ENCODE measurements around the gene SLIRP. TPM values are rescaled to one million over a fixed set of nuclear protein-coding genes. Genes with fewer than 3 reads are reported as not detected.

The SLIRP gene
- 323 to 441 TPM (median 399 TPM) in 5 replicates for total RNA-seq (2022; extraction: Qiagen RNA extraction; ENCODE audit: low read depth)

GRCh38 chr14:77707724-77708408 is at the start of gene SLIRP, which contains the start of gene ALKBH1:
Gene SLIRP (plus strand): TSS chr14:77708103. CDS start chr14:77708112, 9 bp downstream.
Gene ALKBH1 (minus strand): TSS chr14:77708023. CDS start chr14:77708004, 19 bp downstream.

GRCh38 chr14:77760381-77761204 is 52.7 kb downstream of the SLIRP start, which contains the start of gene SNW1:
Gene SNW1 (minus strand): TSS chr14:77761156. CDS start chr14:77761127, 29 bp downstream.

Other genes with a start within 250 kb of the SLIRP start
- 0.33 to 0.91 TPM (median 0.46 TPM) in 5 replicates for gene ISM2, start 209.3 kb upstream of the SLIRP start, total RNA-seq (2022; extraction: Qiagen RNA extraction; ENCODE audit: low read depth)
- 23.2 to 35.6 TPM (median 29.2 TPM) in 5 replicates for gene SPTLC2, start 91.5 kb upstream of the SLIRP start, total RNA-seq (2022; extraction: Qiagen RNA extraction; ENCODE audit: low read depth)
- gene ALKBH1, start 80 bp upstream of the SLIRP start, total RNA-seq (2022; extraction: Qiagen RNA extraction; ENCODE audit: low read depth): 13.3 to 15.4 TPM (median 15.0 TPM) in 5 replicates
- gene SNW1, start 53.1 kb downstream of the SLIRP start, total RNA-seq (2022; extraction: Qiagen RNA extraction; ENCODE audit: low read depth): 63.8 to 83.6 TPM (median 78.5 TPM) in 5 replicates
- 5.1 to 6.2 TPM (median 5.7 TPM) in 5 replicates for gene ADCK1, start 92.0 kb downstream of the SLIRP start, total RNA-seq (2022; extraction: Qiagen RNA extraction; ENCODE audit: low read depth)